H1 (cell line): ENCODE data around the gene ICE1.

Experiments used
- CBX5 ChIP-seq: fragments of 300-800, 300-1000 bp; sonication (generic); IDR thresholded peaks from 2 replicates; pipeline ENCODE4 v1.7.1; 2016; ENCODE audit warnings: antibody characterized with exemption, low read length, low read depth
- CEBPB ChIP-seq: IDR thresholded peaks from 2 replicates; pipeline ENCODE4 v1.6.1; 2012; ENCODE audit warnings: low read depth, low read length
- EGR1 ChIP-seq: IDR thresholded peaks from 2 replicates; pipeline ENCODE4 v1.6.1; 2011; ENCODE audit warnings: low read depth, low read length, borderline replicate concordance
- EP300 ChIP-seq, 2 experiments: IDR thresholded peaks; 1 replicate in 1 of 2; 2 replicates in 1 of 2; pipeline ENCODE4 v1.6.1; 2011 to 2012; ENCODE audit warnings: low read depth in 2 of 2, low read length in 2 of 2, mild to moderate bottlenecking in 2 of 2, borderline replicate concordance in 1 of 2, inconsistent platforms in 1 of 2, moderate library complexity in 1 of 2
- EZH2 ChIP-seq: fragments of 200-600 bp; sonication (generic); IDR thresholded peaks from 2 replicates; pipeline ENCODE4 v1.7.1; 2012; ENCODE audit warnings: low read depth, mild to moderate bottlenecking, moderate library complexity, low read length, inconsistent platforms; ENCODE audit not compliant: severe bottlenecking
- GABPA ChIP-seq: IDR thresholded peaks from 2 replicates; pipeline ENCODE4 v1.6.1; 2011; ENCODE audit warnings: mild to moderate bottlenecking, low read length, moderate library complexity, borderline replicate concordance; ENCODE audit not compliant: insufficient read depth
- JUND ChIP-seq: IDR thresholded peaks from 2 replicates; pipeline ENCODE4 v1.6.1; 2011; ENCODE audit warnings: mild to moderate bottlenecking, improper control_type of control experiment, low read length
- PHF8 ChIP-seq: fragments of 200-600 bp; sonication (generic); conservative IDR thresholded peaks from 2 replicates; pipeline ENCODE4 v1.7.1; 2012; ENCODE audit warnings: low read depth, mild to moderate bottlenecking, inconsistent platforms, low read length, moderate library complexity
- POLR2A ChIP-seq, 2 experiments: IDR thresholded peaks; 1 replicate in 1 of 2; 2 replicates in 1 of 2; pipeline ENCODE4 v1.6.1; 2011; ENCODE audit warnings: low read depth in 2 of 2, low read length in 2 of 2, mild to moderate bottlenecking in 2 of 2; ENCODE audit errors: control extremely low read depth in 1 of 2
- POLR2AphosphoS5 ChIP-seq: IDR thresholded peaks from 2 replicates; pipeline ENCODE4 v1.6.1; 2011; ENCODE audit warnings: low read depth, low read length
- RBBP5 ChIP-seq: IDR thresholded peaks from 2 replicates; pipeline ENCODE4 v1.7.1; 2012; ENCODE audit warnings: low read depth, mild to moderate bottlenecking, inconsistent platforms, low read length, moderate library complexity, borderline replicate concordance
- RNF2 ChIP-seq: fragments of 200-900, 300-1000 bp; sonication (generic); IDR thresholded peaks from 2 replicates; pipeline ENCODE4 v1.7.1; 2016; ENCODE audit warnings: borderline replicate concordance, low read depth, mild to moderate bottlenecking, antibody characterized with exemption, low read length; ENCODE audit not compliant: poor library complexity, severe bottlenecking; ENCODE audit errors: missing control alignments
- TF ChIP-seq, protein P1 (sequence below), 3 experiments: IDR thresholded peaks; 1 replicate in 2 of 3; 2 replicates in 1 of 3; pipeline versions ENCODE4 v1.5.1 to v1.6.1; 2011; ENCODE audit warnings: low read length in 3 of 3, mild to moderate bottlenecking in 3 of 3, inconsistent platforms in 2 of 3, low read depth in 1 of 3, moderate library complexity in 1 of 3; ENCODE audit not compliant: insufficient read depth in 1 of 3; ENCODE audit errors: control extremely low read depth in 1 of 3
- TF ChIP-seq, protein P2 (sequence below): IDR thresholded peaks from 2 replicates; pipeline ENCODE4 v1.6.1; 2011; ENCODE audit warnings: low read length, improper control_type of control experiment

- TF ChIP-seq PHF8 (no peak), GABPA (no peak), RBBP5 (no peak), POLR2AphosphoS5 (no peak), POLR2A (IDR thresholded peaks at IDR 0.05; ENCODE audit: control extremely low read depth in 1 of 2, low read depth in 2 of 2, low read length in 2 of 2) (no peak), EZH2 (no peak), EP300 (IDR thresholded peaks at IDR 0.05; ENCODE audit: borderline replicate concordance in 1 of 2, low read depth in 2 of 2, low read length in 2 of 2) (no peak), CBX5 (no peak), EGR1 (no peak), JUND (no peak), RNF2 (no peak), CEBPB (no peak)
- TF ChIP-seq, protein P1, sequence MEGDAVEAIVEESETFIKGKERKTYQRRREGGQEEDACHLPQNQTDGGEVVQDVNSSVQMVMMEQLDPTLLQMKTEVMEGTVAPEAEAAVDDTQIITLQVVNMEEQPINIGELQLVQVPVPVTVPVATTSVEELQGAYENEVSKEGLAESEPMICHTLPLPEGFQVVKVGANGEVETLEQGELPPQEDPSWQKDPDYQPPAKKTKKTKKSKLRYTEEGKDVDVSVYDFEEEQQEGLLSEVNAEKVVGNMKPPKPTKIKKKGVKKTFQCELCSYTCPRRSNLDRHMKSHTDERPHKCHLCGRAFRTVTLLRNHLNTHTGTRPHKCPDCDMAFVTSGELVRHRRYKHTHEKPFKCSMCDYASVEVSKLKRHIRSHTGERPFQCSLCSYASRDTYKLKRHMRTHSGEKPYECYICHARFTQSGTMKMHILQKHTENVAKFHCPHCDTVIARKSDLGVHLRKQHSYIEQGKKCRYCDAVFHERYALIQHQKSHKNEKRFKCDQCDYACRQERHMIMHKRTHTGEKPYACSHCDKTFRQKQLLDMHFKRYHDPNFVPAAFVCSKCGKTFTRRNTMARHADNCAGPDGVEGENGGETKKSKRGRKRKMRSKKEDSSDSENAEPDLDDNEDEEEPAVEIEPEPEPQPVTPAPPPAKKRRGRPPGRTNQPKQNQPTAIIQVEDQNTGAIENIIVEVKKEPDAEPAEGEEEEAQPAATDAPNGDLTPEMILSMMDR (IDR thresholded peaks at IDR 0.05; ENCODE audit: control extremely low read depth in 1 of 3, insufficient read depth in 1 of 3, low read depth in 1 of 3, low read length in 3 of 3) = no peak
- TF ChIP-seq, protein P2, sequence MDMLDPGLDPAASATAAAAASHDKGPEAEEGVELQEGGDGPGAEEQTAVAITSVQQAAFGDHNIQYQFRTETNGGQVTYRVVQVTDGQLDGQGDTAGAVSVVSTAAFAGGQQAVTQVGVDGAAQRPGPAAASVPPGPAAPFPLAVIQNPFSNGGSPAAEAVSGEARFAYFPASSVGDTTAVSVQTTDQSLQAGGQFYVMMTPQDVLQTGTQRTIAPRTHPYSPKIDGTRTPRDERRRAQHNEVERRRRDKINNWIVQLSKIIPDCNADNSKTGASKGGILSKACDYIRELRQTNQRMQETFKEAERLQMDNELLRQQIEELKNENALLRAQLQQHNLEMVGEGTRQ = no peak
Measured at GRCh38 chr5:5437227-5438172, 15.0 kb downstream of the ICE1 start.
